KOPT-K1 (cell line): ENCODE measurements around the gene TNFAIP2.

Experiments
- H3K27ac ChIP-seq: fragments of 200-600 bp; sonication (generic); 2 replicates; pipeline ENCODE4 v1.5.1; 2016; ENCODE audit warnings: antibody characterized with exemption, mild to moderate bottlenecking, low read depth, low read length; ENCODE audit not compliant: poor library complexity, severe bottlenecking
- H3K36me3 ChIP-seq: fragments of 200-600 bp; sonication (generic); 2 replicates; pipeline ENCODE4 v1.5.1; 2017; ENCODE audit warnings: antibody characterized with exemption, mild to moderate bottlenecking, low read length, moderate library complexity; ENCODE audit not compliant: insufficient read depth
- H3K9me3 ChIP-seq: fragments of 200-600 bp; sonication (generic); 2 replicates; pipeline ENCODE4 v1.5.1; 2017; ENCODE audit warnings: antibody characterized with exemption, low read length, mild to moderate bottlenecking; ENCODE audit not compliant: insufficient read depth, poor library complexity, severe bottlenecking

The TNFAIP2 gene

DNA sequence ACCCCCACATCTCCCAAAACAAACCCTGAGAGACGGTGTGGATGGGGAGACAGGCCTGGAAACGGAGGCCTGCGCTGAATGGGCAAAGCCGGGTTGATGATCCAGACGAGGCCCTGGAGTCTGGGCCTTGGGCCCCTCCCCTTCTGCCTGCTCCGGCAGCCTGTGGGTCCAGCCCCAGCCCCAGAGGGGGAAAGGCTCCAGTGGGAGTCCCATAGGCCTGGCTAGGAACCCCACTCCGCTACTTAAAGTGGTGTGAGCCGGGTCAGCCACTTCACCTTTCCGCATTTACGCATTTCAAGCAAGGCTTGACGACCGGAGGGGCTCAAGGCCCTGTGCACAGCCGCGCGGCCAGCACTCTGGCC, 695 bp upstream of the TNFAIP2 start:
- Histone ChIP-seq H3K27ac (no peak overlapping the region), H3K9me3 (no peaks in the 10 kb centered on the region), H3K36me3 (no peaks in the 10 kb centered on the region)

DNA sequence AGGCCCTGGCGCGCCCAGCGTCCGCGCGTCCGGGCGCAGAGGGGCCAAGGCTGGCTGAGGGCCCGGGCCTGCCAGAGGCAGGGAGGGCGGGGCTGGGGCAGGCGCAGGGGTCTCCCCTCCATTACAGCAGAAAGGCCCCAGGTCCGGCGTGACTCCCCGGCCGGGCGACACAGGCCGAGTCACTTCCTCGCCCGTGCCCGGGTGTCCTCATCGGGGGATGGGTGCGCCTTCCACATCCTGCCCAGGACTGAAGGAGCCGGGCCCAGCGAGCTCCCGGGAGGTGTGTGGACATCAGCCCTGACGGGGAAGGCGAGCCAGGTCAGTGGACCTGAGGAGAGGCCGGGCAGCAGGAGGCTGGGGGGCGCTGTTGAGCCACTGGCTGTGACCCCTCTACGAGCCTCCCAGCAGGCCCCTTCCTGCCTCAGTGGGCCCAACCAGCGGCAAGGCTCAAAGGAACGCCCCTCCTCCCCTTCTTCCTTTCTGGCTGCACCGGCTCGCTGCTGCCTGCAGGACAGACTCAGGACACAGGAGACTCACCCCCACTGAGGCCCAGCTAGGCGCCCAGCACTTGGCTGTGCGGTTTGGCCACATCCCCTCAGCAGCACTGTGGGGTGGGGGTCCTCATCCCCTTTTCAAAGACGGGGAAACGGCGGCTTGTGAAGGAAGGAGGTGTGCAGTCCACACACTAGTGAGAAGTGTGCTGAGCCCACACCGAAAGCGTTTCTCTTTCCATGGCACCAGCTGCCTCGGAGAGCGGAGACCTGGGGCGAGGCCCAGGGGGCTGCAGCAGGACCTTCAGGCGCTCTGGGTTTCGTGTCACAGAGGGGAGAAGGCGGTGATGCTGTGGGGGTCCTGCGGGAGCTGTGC, 606 bp downstream of the TNFAIP2 start:
- H3K9me3 ChIP-seq: no peaks in the 10 kb centered on the region
- H3K27ac ChIP-seq: no peak overlapping the region
- H3K36me3 ChIP-seq: no peaks in the 10 kb centered on the region

- H3K9me3 ChIP-seq: no peaks in the 10 kb centered on the region
- H3K27ac ChIP-seq: no peak overlapping the region
- no peaks in the 10 kb centered on the region for H3K36me3 ChIP-seq
Observed at GRCh38 chr14:103124501-103125001, 1.3 kb downstream of the TNFAIP2 start.

GRCh38 chr14:103125098-103126070, 2.1 kb downstream of the TNFAIP2 start:
- H3K9me3 ChIP-seq: no peaks in the 10 kb centered on the region
- no peaks in the 10 kb centered on the region for H3K36me3 ChIP-seq

DNA sequence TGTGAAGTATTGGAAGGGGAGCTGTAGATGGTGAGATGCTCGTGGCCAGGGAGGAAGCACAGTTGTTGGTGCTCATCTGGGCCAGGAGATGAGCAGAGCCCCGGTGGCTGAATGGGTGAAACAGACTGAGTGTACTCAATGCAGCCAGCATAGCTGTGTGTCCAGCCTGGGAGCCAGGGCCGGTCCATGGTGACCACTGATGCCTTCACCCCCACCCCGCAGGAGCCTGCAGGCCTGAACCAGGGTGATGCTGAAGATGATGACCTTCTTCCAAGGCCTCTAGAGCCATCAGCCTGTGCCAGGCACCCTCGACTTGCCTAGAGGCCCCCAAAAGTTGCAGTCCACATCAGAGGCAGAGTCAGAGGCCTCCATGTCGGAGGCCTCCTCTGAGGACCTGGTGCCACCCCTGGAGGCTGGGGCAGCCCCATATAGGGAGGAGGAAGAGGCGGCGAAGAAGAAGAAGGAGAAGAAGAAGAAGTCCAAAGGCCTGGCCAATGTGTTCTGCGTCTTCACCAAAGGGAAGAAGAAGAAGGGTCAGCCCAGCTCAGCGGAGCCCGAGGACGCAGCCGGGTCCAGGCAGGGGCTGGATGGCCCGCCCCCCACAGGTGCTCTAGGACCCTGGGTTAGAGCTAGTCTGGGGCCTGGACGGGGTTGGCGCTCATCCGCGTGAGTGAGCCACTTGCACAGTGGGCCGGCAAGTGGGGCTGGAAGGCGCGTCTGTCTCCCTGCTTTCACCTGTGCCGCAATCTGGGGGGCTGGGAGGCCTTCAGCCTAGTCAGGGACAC, 3.0 kb downstream of the TNFAIP2 start:
- Histone ChIP-seq H3K36me3 (no peaks in the 10 kb centered on the region), H3K9me3 (no peaks in the 10 kb centered on the region), H3K27ac (no peak overlapping the region)

More at GRCh38 chr14:103125098-103126070, 2.1 kb downstream of the TNFAIP2 start:
- no peak overlapping the region for H3K27ac ChIP-seq

GRCh38 chr14:103126873-103127304, 3.6 kb downstream of the TNFAIP2 start:
- Histone ChIP-seq H3K36me3 (no peaks in the 10 kb centered on the region), H3K9me3 (no peaks in the 10 kb centered on the region), H3K27ac (no peak overlapping the region)

DNA sequence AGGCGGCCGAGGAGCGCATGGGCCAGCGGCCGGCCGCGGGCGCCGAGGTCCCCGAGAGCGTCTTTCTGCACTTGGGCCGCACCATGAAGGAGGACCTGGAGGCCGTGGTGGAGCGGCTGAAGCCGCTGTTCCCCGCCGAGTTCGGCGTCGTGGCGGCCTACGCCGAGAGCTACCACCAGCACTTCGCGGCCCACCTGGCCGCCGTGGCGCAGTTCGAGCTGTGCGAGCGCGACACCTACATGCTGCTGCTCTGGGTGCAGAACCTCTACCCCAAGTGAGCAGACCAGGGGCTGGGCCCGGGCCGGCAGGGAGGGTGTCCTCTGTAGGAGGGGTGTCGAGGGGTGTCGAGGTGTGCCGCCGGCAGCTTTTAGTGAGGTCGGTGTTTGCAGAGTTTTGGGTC, 4.1 kb downstream of the TNFAIP2 start:
- Histone ChIP-seq H3K9me3 (no peaks in the 10 kb centered on the region), H3K27ac (no peak overlapping the region), H3K36me3 (no peaks in the 10 kb centered on the region)

DNA sequence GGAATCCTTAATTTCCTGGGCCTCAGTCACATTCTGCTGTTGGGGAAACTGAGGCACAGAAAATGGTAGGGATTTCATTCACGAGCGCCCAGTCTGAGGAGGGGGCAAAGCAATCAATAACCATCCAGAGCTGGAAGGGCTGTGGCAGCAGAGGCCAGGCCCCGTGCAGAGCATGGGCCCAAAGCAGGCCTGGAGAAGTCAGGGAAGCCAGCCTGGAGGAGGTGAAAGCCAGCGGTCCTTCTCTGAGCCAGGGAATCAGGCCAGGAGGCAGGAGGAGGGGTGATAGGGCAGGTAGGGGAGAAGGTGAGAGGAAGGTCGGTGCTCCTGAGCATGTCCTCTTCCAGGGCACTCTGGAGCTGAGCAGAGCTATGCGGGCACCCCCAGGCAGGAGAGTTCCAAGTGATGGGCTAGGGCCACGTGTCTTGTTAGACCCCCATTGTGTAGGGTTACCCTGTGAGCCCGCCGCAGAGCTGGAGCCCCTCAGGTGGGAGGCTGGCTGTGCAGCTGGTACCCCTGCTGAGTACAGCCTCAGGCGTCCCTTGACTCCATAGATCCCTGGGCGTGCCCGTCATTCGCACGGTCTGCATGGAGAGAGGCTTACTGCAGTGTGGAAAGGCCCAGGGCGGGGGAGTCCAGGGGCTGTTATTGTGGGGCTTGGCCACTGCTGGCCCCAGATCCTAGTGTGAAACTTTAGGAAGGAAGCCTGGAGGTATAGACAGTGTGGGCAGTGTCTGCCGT, 4.8 kb downstream of the TNFAIP2 start:
- H3K36me3 ChIP-seq: no peaks in the 10 kb centered on the region
- no peaks in the 10 kb centered on the region for H3K9me3 ChIP-seq
- H3K27ac ChIP-seq: no peak overlapping the region

- no peaks in the 10 kb centered on the region for H3K36me3 ChIP-seq
- H3K27ac ChIP-seq: no peak overlapping the region
- no peaks in the 10 kb centered on the region for H3K9me3 ChIP-seq
Observed at GRCh38 chr14:103128631-103129300, 5.5 kb downstream of the TNFAIP2 start.

DNA sequence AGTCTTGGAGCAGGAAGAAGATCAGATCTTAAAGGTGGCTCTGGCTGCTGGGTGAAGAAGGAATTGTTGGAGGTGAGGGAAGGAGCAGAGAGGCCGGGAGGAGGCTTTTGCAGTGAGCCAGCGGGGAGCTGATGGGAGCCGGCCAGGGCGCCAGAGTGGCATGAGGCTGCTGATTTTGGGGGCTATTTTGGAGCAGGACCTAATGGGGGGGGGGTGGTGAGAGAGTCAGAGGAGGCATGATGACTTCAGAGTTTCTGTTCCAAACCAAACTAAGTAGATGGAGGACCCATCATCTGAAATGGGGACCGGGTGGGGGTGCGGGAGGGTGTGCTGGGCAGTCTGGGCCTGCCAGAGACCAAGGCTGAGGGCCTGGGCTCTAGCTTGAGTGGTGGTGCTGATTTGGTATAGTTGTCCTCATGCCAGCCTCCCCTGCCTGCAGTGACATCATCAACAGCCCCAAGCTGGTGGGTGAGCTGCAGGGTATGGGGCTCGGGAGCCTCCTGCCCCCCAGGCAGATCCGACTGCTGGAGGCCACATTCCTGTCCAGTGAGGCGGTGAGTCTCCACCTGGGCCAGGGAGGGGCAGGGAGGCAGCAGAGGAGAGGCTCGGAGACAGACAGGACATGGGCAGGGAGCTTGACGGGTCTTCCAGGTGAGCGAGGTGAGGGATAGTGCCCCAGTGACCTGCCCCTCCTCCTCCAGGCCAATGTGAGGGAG, 6.2 kb downstream of the TNFAIP2 start:
- Histone ChIP-seq H3K9me3 (no peaks in the 10 kb centered on the region), H3K27ac (no peak overlapping the region), H3K36me3 (no peaks in the 10 kb centered on the region)

GRCh38 chr14:103130017-103130764, 6.9 kb downstream of the TNFAIP2 start:
- Histone ChIP-seq H3K27ac (no peak overlapping the region), H3K9me3 (no peaks in the 10 kb centered on the region), H3K36me3 (no peaks in the 10 kb centered on the region)

GRCh38 chr14:103130965-103131364, 7.7 kb downstream of the TNFAIP2 start:
- Histone ChIP-seq H3K9me3 (no peaks in the 10 kb centered on the region), H3K27ac (no peak overlapping the region), H3K36me3 (no peaks in the 10 kb centered on the region)

GRCh38 chr14:103131580-103131979, 8.3 kb downstream of the TNFAIP2 start:
- Histone ChIP-seq H3K9me3 (no peaks in the 10 kb centered on the region), H3K36me3 (no peaks in the 10 kb centered on the region), H3K27ac (no peak overlapping the region)
